ENCODE results near the gene DHX32.

Gene DHX32

GRCh38 chr10:125802739-125803138 lies 78.4 kb downstream of the DHX32 start:
- no peak for DNase-seq (ENCODE audit: low spot score)

DNA sequence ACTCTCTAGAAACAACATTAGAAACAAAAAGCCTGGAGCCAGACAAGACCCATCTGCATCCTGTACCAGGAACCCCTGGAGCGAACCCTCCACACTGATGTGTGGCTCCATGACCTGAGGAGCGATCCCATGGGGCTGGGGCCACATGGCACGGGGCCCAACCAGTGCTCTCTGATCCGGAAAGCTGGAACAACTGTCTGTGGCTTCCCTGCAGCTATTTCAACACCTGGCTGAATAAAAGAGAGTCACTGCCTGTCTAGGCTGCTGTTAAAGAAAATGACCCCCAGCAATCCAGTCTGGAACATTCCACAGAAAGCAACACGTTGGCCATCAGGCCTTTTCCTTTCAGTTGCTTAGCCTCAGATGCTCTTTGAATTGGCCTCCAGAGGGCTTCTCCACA lies 79.0 kb downstream of the DHX32 start:
- DNase-seq (ENCODE audit: low spot score), result no peak

DNA sequence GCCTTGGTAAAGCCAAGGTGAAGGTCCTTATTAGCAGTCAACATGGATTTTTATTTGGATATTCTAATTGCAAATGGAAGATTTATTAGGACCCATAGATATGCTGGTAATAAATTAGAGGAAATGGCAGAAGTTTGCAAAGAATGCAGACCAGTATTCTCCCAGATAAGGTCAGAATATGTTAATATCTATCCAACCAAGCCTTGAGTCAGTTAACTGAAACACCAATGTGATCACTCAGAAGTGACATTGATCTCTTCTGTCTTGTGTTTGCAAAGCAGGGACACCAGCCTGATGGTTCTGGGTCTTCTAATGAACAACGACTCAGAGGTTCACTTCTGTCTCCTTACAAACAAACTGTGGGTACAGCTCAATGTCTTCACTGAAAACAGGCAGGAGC lies 79.5 kb downstream of the DHX32 start:
- no peak for DNase-seq (ENCODE audit: low spot score)

DNA sequence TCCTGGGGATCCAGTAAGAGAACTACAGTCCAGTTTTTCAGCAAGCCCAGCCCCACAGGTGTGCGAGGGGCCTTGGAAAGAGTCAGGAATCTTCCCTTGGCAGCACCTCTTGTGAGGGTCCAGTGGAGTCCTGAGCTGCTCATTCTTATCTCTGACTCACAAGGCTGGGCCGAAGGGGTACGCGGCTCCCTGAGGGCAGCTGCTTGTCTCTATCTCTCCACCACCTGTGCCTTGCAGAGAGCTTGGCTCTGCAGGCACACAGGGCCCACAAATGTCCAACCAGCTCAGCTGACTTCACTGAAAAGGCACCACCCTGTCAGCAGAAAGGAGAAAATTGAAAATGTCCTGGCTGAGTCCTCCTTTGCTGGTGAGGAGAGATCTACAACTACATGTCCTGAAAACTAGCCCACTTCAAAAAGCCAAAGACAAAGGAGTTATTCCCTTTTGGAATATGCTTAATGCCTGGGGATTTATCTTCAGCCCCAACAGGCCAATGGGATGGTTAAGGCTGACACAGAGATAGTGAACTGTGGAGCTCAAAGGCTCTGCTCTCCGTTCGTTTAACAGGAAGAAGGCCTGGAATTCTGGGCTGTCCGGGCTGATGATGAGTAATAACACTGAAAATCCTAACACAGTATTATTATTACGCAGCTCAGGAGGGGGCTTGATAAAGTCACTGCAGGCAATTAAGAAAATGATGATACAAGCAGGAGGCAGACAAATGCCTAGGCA lies 81.5 kb downstream of the DHX32 start:
- peak; percentile 33 for DNase-seq (ENCODE audit: low spot score)

GRCh38 chr10:125797994-125798662 lies 83.0 kb downstream of the DHX32 start:
- DNase-seq (ENCODE audit: low spot score), result no peak

DNA sequence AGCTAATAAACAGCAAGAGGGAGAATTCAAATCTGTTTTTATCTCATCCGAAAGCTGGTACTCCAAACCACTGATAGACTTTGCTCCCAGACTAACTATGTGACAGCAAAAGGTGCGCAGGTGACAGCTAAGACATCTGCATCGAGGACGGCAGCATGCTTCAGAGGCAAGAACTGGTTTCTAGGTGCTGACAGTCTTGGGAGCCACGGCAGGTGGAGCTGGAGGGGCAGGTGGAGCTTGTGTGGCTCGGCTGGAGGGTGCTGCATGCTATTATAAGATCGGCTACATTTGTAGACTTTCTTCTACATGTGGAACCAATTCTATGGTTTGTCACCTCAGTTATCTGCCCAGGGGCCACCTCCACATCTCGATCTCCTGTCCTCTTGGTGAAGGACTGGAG lies 83.7 kb downstream of the DHX32 start:
- no peak for DNase-seq (ENCODE audit: low spot score)

GRCh38 chr10:125795637-125796190 lies 85.4 kb downstream of the DHX32 start:
- DNase-seq (ENCODE audit: low spot score), result no peak

DNA sequence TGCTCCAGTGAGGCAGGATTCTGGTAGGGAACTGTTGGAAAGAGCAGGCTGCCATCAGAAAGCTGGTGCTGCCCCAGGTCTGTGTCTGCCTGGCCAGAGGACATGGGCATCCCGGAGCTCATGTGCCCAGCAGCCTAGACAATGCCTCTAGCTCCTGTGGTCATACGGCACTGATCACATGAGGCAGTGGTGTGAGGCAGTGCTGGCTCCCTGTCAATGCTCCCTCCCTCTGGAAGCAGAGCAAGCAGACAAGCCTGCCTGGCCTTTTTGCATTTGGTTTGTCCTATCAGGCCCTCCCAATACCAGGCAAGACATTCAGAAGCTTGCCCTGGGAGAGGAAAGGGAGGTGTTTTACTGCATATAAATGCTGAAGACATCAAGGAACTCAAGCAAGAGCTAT lies 86.0 kb downstream of the DHX32 start:
- no peak for DNase-seq (ENCODE audit: low spot score)

GRCh38 chr10:125792342-125793300 lies 88.5 kb downstream of the DHX32 start:
- DNase-seq (ENCODE audit: low spot score), result no peak

DNA sequence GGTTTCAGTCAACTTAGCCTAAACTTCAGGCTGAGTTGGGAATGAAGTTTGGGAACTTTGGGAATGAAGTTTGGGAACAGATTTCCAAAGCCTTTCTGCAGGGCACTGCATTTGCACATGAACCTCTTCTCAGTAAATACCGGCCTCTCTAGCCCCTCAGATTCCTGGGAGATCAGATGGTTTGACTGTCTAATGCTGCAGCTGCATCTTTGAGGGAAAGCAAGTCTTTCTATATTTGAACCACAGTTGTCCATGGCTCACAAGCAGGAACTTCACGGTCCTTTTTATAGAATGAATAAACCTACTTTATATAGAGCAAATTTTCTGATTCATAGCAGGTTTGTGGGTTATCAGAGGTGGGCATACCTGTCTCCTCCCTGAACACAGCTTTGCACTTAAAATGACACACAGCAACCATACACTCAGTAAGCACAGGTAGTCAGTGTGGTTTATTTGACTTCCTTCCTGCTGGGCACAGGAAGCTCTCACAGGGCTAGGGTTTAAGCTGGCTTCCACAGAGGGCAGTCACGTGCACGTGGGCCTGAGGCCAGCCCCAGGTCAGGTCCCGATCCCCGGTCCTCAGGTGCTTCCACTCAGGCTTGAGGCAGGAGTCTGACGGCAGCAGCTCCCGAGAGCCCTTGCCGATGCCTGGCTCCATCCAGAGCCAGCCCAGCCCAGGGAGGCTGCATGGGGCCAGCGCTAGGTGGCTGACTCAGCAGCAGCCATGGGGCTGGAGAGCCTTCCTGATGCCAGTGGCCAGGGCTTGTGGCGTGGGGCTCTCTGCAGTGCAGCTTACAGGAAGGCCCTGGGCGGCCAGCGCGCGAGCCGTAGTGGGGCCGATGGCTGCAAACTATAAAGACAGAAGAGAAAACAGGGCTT lies 92.7 kb downstream of the DHX32 start:
- no peak for DNase-seq (ENCODE audit: low spot score)

All from hematopoietic multipotent progenitor cell treated with erythropoietin and hydrocortisone succinate and interleukin-3 and kit ligand, for 17 days (in vitro differentiated cells).